HepG2 (cell line): ENCODE data around the gene CFAP100. TPM values are rescaled to one million over a fixed set of nuclear protein-coding genes. Genes with fewer than 3 reads are reported as not detected.

ENCODE experiments used
- BCL3 ChIP-seq: sonication (generic); formaldehyde crosslinking; IDR thresholded peaks from 2 replicates; pipeline ENCODE4 v1.5.1; 2020; ENCODE audit warnings: mild to moderate bottlenecking, missing genetic modification reagents, moderate library complexity
- CAMTA2 ChIP-seq: sonication (generic); formaldehyde crosslinking; IDR thresholded peaks from 2 replicates; pipeline ENCODE4 v1.4.0; 2020; ENCODE audit warnings: mild to moderate bottlenecking, missing genetic modification reagents, borderline replicate concordance
- E2F1 ChIP-seq: sonication (generic); formaldehyde crosslinking; IDR thresholded peaks from 2 replicates; pipeline ENCODE4 v1.5.0; 2020; ENCODE audit warnings: missing genetic modification reagents
- FOXM1 ChIP-seq: sonication (generic); formaldehyde crosslinking; IDR thresholded peaks from 2 replicates; pipeline ENCODE4 v1.5.0; 2020; ENCODE audit warnings: missing genetic modification reagents
- HOXA3 ChIP-seq: sonication (generic); formaldehyde crosslinking; IDR thresholded peaks from 2 replicates; pipeline ENCODE4 v1.5.0; 2020; ENCODE audit warnings: missing genetic modification reagents
- MED8 ChIP-seq: sonication (generic); formaldehyde crosslinking; IDR thresholded peaks from 2 replicates; pipeline ENCODE4 v1.8.1; 2023; ENCODE audit warnings: mild to moderate bottlenecking, missing genetic modification reagents; ENCODE audit not compliant: insufficient replicate concordance
- NCOA5 ChIP-seq: sonication (generic); formaldehyde crosslinking; IDR thresholded peaks from 2 replicates; pipeline ENCODE4 v1.4.0; 2020; ENCODE audit warnings: missing genetic modification reagents
- PBX3 ChIP-seq: sonication (generic); formaldehyde crosslinking; IDR thresholded peaks from 2 replicates; pipeline ENCODE4 v1.8.1; 2023; ENCODE audit warnings: missing genetic modification reagents, inconsistent platforms, borderline replicate concordance
- RBM39 ChIP-seq: fragments of 200-400 bp; formaldehyde crosslinking; IDR thresholded peaks from one replicate; pipeline ENCODE4 v1.6.1; 2018; ENCODE audit warnings: antibody characterized with exemption, mild to moderate bottlenecking, low read depth, low read length; ENCODE audit not compliant: poor library complexity, severe bottlenecking
- RXRB ChIP-seq: IDR thresholded peaks from 2 replicates; pipeline ENCODE4 v1.6.1; 2016; ENCODE audit warnings: borderline replicate concordance, missing genetic modification reagents, missing compliant biosample characterization
- SIX1 ChIP-seq: sonication (generic); formaldehyde crosslinking; IDR thresholded peaks from 2 replicates; pipeline ENCODE4 v1.4.0; 2020; ENCODE audit warnings: missing genetic modification reagents, borderline replicate concordance
- SRSF1 ChIP-seq: fragments of 200-400 bp; formaldehyde crosslinking; optimal IDR thresholded peaks from 2 replicates; pipeline ENCODE3; 2017; ENCODE audit warnings: mild to moderate bottlenecking, low read depth, low read length, moderate library complexity
- TBX2 ChIP-seq: sonication (generic); formaldehyde crosslinking; IDR thresholded peaks from 2 replicates; pipeline ENCODE4 v1.5.0; 2020; ENCODE audit warnings: missing genetic modification reagents, mild to moderate bottlenecking, borderline replicate concordance
- ZFP37 ChIP-seq: sonication (generic); formaldehyde crosslinking; IDR thresholded peaks from 2 replicates; pipeline ENCODE4 v1.4.0; 2020; ENCODE audit warnings: missing genetic modification reagents, borderline replicate concordance
- ZNF281 ChIP-seq: sonication (generic); formaldehyde crosslinking; IDR thresholded peaks from 2 replicates; pipeline ENCODE4 v1.4.0; 2020; ENCODE audit warnings: missing genetic modification reagents, borderline replicate concordance
- ZNF34 ChIP-seq: sonication (generic); formaldehyde crosslinking; IDR thresholded peaks from 2 replicates; pipeline ENCODE4 v1.4.0; 2020; ENCODE audit warnings: mild to moderate bottlenecking, missing genetic modification reagents, borderline replicate concordance
- ZNF503 ChIP-seq: sonication (generic); formaldehyde crosslinking; IDR thresholded peaks from 2 replicates; pipeline ENCODE4 v1.4.0; 2020; ENCODE audit warnings: missing genetic modification reagents
- ZNF546 ChIP-seq: sonication (generic); formaldehyde crosslinking; conservative IDR thresholded peaks from 2 replicates; pipeline ENCODE4 v1.8.1; 2023; ENCODE audit warnings: mild to moderate bottlenecking, missing genetic modification reagents
- ZNF614 ChIP-seq: IDR thresholded peaks from 2 replicates; pipeline ENCODE4 v1.6.1; 2018; ENCODE audit warnings: missing biosample characterization, missing genetic modification reagents, inconsistent platforms, borderline replicate concordance
- polyA plus RNA-seq, 8 experiments: library from polyadenylated mRNA; depleted of rRNA in 3 of 8; stranded (reverse) in 7 of 8; unstranded in 1 of 8; fragments of >200 nt; fragmentation: Illumina TruSeq in 4 of 8; extraction: Trizol in 4 of 8; gene quantifications; 2 replicates each; pipeline versions ENCODE4 v1.2.1 to v1.2.3, GENCODE V29; 2011 to 2016; ENCODE audit warnings: low read depth in 4 of 8, missing spikeins in 1 of 8, mixed read lengths in 1 of 8; ENCODE audit not compliant: insufficient read depth in 1 of 8
- total RNA-seq, 5 experiments: library from RNA; depleted of rRNA; stranded (reverse); fragments of >200 nt; fragmentation: Illumina TruSeq; extraction: Trizol; gene quantifications; 2 replicates each; pipeline ENCODE4 v1.2.3, GENCODE V29; 2016; ENCODE audit warnings: low read depth in 1 of 5

Gene CFAP100
- total and polyA plus RNA-seq, 2 of the 13 experiments (the other 11 are each of a cell fraction or from before 2014, with no cell fraction given): 0.32 TPM; not detected in 1

GRCh38 chr3:126389112-126389793, 5.5 kb upstream of the CFAP100 start (continued):
- TF ChIP-seq ZNF281 (CRISPR knock-in tag) (no peak), ZNF546 (CRISPR knock-in tag) (0 out of 2 replicates have a peak, but pooled peaks have one; percentile 12), PBX3 (CRISPR knock-in tag) (no peak), BCL3 (no peak), ZNF503 (0 out of 2 replicates have a peak, but pooled peaks have one; percentile 19), TBX2 (CRISPR knock-in tag) (peak; percentile 81; the same call in 1 of the 2 replicates), SIX1 (no peak), HOXA3 (CRISPR knock-in tag) (peak; percentile 86), CAMTA2 (CRISPR knock-in tag) (peak; percentile 84; the same call in 1 of the 2 replicates), ZNF614 (CRISPR knock-in tag) (no peak), RBM39 (no peak), FOXM1 (CRISPR knock-in tag) (no peak), RXRB (CRISPR knock-in tag) (no peak; the same call in 1 of the 2 replicates), SRSF1 (no peak), ZFP37 (peak; percentile 42; the same call in 1 of the 2 replicates), ZNF34 (CRISPR knock-in tag) (0 out of 2 replicates have a peak, but pooled peaks have one; percentile 42), E2F1 (CRISPR knock-in tag) (no peak), NCOA5 (CRISPR knock-in tag) (no peak), MED8 (CRISPR knock-in tag) (peak; percentile 48)
